ENCODE data around the gene AP1G1. TPM values are rescaled to one million over a fixed set of nuclear protein-coding genes. Genes with fewer than 3 reads are reported as not detected.

AP1G1 gene
- total RNA-seq, 1 donor from 2014 or later: 62.7 TPM

GRCh38 chr16:71711789-71712188 is 96.8 kb downstream of the AP1G1 start:
- no peak for DNase-seq (ENCODE audit: low spot score)
- H3K4me3 Mint-ChIP-seq (ENCODE audit: unreplicated experiment): no peak overlapping the region
- H3K9me3 Mint-ChIP-seq (ENCODE audit: low read depth): no peaks in the 10 kb centered on the region
- no peak for TF ChIP-seq CTCF (IDR thresholded peaks at IDR 0.05)
- H3K4me1 Mint-ChIP-seq (ENCODE audit: low read depth): peaks cover 33% of the 10 kb centered on the region
- H3K36me3 Mint-ChIP-seq (ENCODE audit: low read depth): no peaks in the 10 kb centered on the region
- H3K27me3 Mint-ChIP-seq (ENCODE audit: low read depth): no peaks in the 10 kb centered on the region
- H3K27ac Mint-ChIP-seq (ENCODE audit: unreplicated experiment): no peak overlapping the region

GRCh38 chr16:71709229-71709781 is 99.3 kb downstream of the AP1G1 start:
- Mint-ChIP-seq H3K27ac (ENCODE audit: unreplicated experiment) (peak overlapping the region; percentile 37), H3K27me3 (ENCODE audit: low read depth) (no peaks in the 10 kb centered on the region), H3K4me3 (ENCODE audit: unreplicated experiment) (no peak overlapping the region)

GRCh38 chr16:71708696-71709095 is 99.9 kb downstream of the AP1G1 start:
- no peak for DNase-seq (ENCODE audit: low spot score)
- peaks cover 33% of the 10 kb centered on the region for H3K4me1 Mint-ChIP-seq (ENCODE audit: low read depth)
- H3K4me3 Mint-ChIP-seq (ENCODE audit: unreplicated experiment): no peak overlapping the region
- no peaks in the 10 kb centered on the region for H3K27me3 Mint-ChIP-seq (ENCODE audit: low read depth)
- no peak for TF ChIP-seq CTCF (IDR thresholded peaks at IDR 0.05)
- no peaks in the 10 kb centered on the region for H3K9me3 Mint-ChIP-seq (ENCODE audit: low read depth)
- no peaks in the 10 kb centered on the region for H3K36me3 Mint-ChIP-seq (ENCODE audit: low read depth)
- H3K27ac Mint-ChIP-seq (ENCODE audit: unreplicated experiment): peak overlapping the region; percentile 95

More at GRCh38 chr16:71709229-71709781, 99.3 kb downstream of the AP1G1 start:
- H3K9me3 Mint-ChIP-seq (ENCODE audit: low read depth): no peaks in the 10 kb centered on the region
- no peaks in the 10 kb centered on the region for H3K36me3 Mint-ChIP-seq (ENCODE audit: low read depth)
- H3K4me1 Mint-ChIP-seq (ENCODE audit: low read depth): peaks cover 33% of the 10 kb centered on the region
- TF ChIP-seq CTCF (IDR thresholded peaks at IDR 0.05): no peak
- no peak for DNase-seq (ENCODE audit: low spot score)

- no peaks in the 10 kb centered on the region for H3K36me3 Mint-ChIP-seq (ENCODE audit: low read depth)
- peak overlapping the region; percentile 27 for H3K27ac Mint-ChIP-seq (ENCODE audit: unreplicated experiment)
- no peak for DNase-seq (ENCODE audit: low spot score)
- peaks cover 33% of the 10 kb centered on the region for H3K4me1 Mint-ChIP-seq (ENCODE audit: low read depth)
- no peaks in the 10 kb centered on the region for H3K27me3 Mint-ChIP-seq (ENCODE audit: low read depth)
- TF ChIP-seq CTCF (IDR thresholded peaks at IDR 0.05): no peak
- no peak overlapping the region for H3K4me3 Mint-ChIP-seq (ENCODE audit: unreplicated experiment)
- no peaks in the 10 kb centered on the region for H3K9me3 Mint-ChIP-seq (ENCODE audit: low read depth)
These were observed 101.4 kb downstream of the AP1G1 start for GRCh38 chr16:71707199-71707598.

- H3K4me1 Mint-ChIP-seq (ENCODE audit: low read depth): peaks cover 33% of the 10 kb centered on the region
- no peak overlapping the region for H3K27ac Mint-ChIP-seq (ENCODE audit: unreplicated experiment)
- DNase-seq (ENCODE audit: low spot score): no peak
- TF ChIP-seq CTCF (IDR thresholded peaks at IDR 0.05): no peak
- H3K4me3 Mint-ChIP-seq (ENCODE audit: unreplicated experiment): no peak overlapping the region
- H3K9me3 Mint-ChIP-seq (ENCODE audit: low read depth): no peaks in the 10 kb centered on the region
- no peaks in the 10 kb centered on the region for H3K27me3 Mint-ChIP-seq (ENCODE audit: low read depth)
- peaks cover 2% of the 10 kb centered on the region for H3K36me3 Mint-ChIP-seq (ENCODE audit: low read depth)
These were observed 102.6 kb downstream of the AP1G1 start for GRCh38 chr16:71706046-71706445.

Data from chondrocyte (in vitro differentiated cells).